ENCODE data around the gene KRTAP1-1.

- no peak for TF ChIP-seq MAZ (IDR thresholded peaks at IDR 0.05; ENCODE audit: borderline replicate concordance, low read depth, low read length)
- no peak for TF ChIP-seq NFE2L2 (IDR thresholded peaks at IDR 0.05; ENCODE audit: low read depth, low read length)
- no peak for TF ChIP-seq POLR2A (IDR thresholded peaks at IDR 0.05; ENCODE audit: low read depth, low read length)
- no peak for TF ChIP-seq ELK1 (IDR thresholded peaks at IDR 0.05; ENCODE audit: borderline replicate concordance, low read depth, low read length)
- no peak for TF ChIP-seq CTCF (conservative IDR thresholded peaks at IDR 0.05; ENCODE audit: low read depth, low read length)
- TF ChIP-seq RAD21 (IDR thresholded peaks at IDR 0.05; ENCODE audit: low read length): no peak
- TF ChIP-seq USF2 (IDR thresholded peaks at IDR 0.05; ENCODE audit: low read depth, low read length): no peak
Observed at GRCh38 chr17:41063449-41063848, 22.2 kb upstream of the KRTAP1-1 start.
